22Rv1 (cell line): Measurements from ENCODE around the gene MT1M.

Source experiments
- ZFX ChIP-seq: fragments of 450-650 bp; IDR thresholded peaks from 2 replicates; pipeline ENCODE4 v1.6.1; 2017; ENCODE audit warnings: antibody characterized with exemption, borderline replicate concordance
- TF ChIP-seq, protein P1 (sequence below): fragments of 450-650 bp; IDR thresholded peaks from 2 replicates; pipeline ENCODE4 v1.5.1; 2017; ENCODE audit warnings: mild to moderate bottlenecking

DNA sequence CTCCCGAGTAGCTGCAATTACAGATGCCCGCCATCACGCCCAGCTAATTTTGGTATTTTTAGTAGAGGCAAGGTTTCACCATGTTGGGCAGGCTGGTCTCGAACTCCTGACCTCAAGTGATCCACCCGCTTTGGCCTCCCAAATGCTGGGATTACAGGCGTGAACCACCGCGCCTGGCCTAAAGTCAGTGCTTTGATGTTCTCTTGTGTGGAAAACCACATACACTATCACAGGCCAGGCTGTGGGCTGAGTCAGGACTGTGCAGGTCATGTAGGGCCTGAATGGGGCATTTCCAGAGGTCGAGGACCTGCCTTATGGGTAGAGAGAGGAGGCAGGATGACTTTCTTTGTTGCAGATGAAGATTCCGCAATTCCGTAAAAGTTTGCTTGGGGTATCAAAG, 48.2 kb upstream of the MT1M start:
- TF ChIP-seq, protein P1, sequence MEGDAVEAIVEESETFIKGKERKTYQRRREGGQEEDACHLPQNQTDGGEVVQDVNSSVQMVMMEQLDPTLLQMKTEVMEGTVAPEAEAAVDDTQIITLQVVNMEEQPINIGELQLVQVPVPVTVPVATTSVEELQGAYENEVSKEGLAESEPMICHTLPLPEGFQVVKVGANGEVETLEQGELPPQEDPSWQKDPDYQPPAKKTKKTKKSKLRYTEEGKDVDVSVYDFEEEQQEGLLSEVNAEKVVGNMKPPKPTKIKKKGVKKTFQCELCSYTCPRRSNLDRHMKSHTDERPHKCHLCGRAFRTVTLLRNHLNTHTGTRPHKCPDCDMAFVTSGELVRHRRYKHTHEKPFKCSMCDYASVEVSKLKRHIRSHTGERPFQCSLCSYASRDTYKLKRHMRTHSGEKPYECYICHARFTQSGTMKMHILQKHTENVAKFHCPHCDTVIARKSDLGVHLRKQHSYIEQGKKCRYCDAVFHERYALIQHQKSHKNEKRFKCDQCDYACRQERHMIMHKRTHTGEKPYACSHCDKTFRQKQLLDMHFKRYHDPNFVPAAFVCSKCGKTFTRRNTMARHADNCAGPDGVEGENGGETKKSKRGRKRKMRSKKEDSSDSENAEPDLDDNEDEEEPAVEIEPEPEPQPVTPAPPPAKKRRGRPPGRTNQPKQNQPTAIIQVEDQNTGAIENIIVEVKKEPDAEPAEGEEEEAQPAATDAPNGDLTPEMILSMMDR = no peak
- no peak for TF ChIP-seq ZFX
